RWPE1 (cell line): ENCODE data around the gene KCND3.

Experiments
- CTCF ChIA-PET: fragments of 350-600 bp; sonication (Branson Sonifier 250); formaldehyde crosslinking; extraction: SDS; loops from one replicate; lab custom pipeline; 2021; lab: Yijun Ruan, JAX
- POLR2A ChIA-PET: fragments of 400-600 bp; formaldehyde crosslinking; extraction: SDS; loops from one replicate; lab custom pipeline; 2020; ENCODE audit warnings: antibody characterized with exemption; ENCODE audit not compliant: low non-redundant PET; lab: Yijun Ruan, JAX
- DNase-seq: peaks from one replicate; pipeline ENCODE4 v3.0.0; 2012; ENCODE audit warnings: low spot score
- H3K27ac ChIP-seq: fragments of 450-650 bp; 2 replicates; pipeline ENCODE4 v1.5.1; 2017
- TF ChIP-seq, protein P1 (sequence below): fragments of 450-650 bp; conservative IDR thresholded peaks from 2 replicates; pipeline ENCODE4 v1.5.1; 2017; ENCODE audit warnings: low read depth, mild to moderate bottlenecking

Gene KCND3

DNA sequence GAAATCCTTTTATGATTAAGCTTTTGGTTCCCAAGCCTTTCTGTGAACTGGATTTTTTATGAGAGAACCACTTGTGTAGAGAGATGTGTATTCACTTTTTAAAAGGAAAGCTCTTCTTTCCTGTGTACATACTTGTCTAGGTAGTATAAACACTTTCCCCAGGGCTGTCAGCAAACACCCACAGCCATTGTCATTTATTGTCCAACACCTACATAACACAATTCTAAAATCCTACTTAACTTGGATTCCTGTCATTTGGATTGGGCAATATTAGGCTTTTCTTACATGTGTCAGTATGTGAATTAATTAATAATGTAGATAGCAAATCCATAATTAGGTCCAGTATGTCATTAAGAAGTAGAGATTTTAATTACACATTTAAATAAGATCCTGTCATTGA, 221.4 kb downstream of the KCND3 start:
- ChIA-PET CTCF (interaction anchor here (0.5 to 1.4 kb wide), 5 partner anchors 260 to 590 kb away, joined by 3 read pairs; no protein-coding TSS in a partner anchor), POLR2A (no interaction called here)
- H3K27ac ChIP-seq = no peak overlapping the region
- TF ChIP-seq, protein P1, sequence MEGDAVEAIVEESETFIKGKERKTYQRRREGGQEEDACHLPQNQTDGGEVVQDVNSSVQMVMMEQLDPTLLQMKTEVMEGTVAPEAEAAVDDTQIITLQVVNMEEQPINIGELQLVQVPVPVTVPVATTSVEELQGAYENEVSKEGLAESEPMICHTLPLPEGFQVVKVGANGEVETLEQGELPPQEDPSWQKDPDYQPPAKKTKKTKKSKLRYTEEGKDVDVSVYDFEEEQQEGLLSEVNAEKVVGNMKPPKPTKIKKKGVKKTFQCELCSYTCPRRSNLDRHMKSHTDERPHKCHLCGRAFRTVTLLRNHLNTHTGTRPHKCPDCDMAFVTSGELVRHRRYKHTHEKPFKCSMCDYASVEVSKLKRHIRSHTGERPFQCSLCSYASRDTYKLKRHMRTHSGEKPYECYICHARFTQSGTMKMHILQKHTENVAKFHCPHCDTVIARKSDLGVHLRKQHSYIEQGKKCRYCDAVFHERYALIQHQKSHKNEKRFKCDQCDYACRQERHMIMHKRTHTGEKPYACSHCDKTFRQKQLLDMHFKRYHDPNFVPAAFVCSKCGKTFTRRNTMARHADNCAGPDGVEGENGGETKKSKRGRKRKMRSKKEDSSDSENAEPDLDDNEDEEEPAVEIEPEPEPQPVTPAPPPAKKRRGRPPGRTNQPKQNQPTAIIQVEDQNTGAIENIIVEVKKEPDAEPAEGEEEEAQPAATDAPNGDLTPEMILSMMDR = no peak
- DNase-seq = no peak

DNA sequence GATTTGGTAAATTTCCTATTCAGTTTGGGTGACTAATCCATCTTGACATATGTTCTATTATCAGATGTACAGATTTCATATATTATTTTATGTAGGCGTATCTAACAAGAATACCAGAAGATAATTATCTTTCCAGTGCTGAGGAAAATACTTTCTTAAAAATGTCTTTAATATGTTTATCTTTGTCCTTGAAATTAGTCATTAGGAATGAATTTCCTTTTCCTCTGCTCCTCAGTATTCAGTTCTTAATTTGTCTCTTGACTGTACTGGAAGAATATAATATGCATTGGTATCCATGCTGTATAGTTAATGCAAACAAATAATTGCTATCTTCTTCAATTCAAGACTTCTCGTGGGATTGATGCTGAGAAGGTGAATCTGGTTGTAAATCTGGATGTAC, 227.1 kb downstream of the KCND3 start:
- POLR2A ChIA-PET = no interaction called here
- CTCF ChIA-PET = interaction anchor here (0.7 kb wide), 1 partner anchor 547 kb away, joined by 5 read pairs; no protein-coding TSS in a partner anchor
- TF ChIP-seq, protein P1 = no peak
- H3K27ac ChIP-seq = no peak overlapping the region
- no peak for DNase-seq

DNA sequence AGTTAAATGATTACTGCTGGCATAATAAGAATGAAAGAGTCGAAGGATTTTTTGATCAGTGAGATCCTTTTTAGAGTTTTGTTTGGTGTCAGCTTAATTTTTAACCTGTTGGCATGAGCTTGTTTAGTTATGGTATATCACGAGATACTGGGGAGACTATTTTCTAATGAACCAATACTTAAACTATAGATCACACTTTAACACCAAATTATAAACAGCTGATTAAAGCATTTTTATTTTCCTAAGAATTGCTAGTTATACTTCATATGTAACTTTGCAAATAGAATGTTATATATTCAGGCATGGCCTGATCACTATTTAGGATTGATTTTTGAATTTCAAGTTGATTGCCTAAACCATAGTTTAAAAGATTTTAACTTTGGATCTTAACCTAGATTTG, 227.8 kb downstream of the KCND3 start:
- TF ChIP-seq, protein P1 = no peak
- no peak for DNase-seq
- H3K27ac ChIP-seq = no peak overlapping the region
- CTCF ChIA-PET = interaction anchor here (0.7 kb wide), 1 partner anchor 546 kb away, joined by 5 read pairs; no protein-coding TSS in a partner anchor
- POLR2A ChIA-PET = no interaction called here

DNA sequence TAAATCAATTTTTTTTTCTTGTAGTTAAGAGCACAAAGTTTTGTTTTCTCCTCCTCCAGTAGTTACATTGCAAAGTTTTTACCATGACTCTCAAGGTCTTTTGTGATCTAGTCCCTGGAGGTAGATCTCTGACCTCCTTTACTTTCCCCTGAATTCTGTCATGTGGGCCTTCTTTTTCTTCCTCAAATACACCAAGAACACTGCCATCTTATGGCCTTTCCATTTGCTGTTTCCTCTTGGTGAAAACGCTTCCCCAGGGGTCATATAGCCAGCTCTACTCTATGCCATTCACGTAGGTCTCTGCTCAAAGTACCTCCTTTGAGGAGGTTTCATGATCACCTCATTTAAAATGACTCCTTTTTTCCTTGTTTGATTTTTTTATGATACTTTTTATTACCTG, 231.1 kb downstream of the KCND3 start:
- no peak overlapping the region for H3K27ac ChIP-seq
- TF ChIP-seq, protein P1 = no peak
- ChIA-PET POLR2A (no interaction called here), CTCF (interaction anchor here (0.7 to 1.6 kb wide), 3 partner anchors 250 to 335 kb away, joined by 3 to 5 read pairs (median 3); no protein-coding TSS in a partner anchor)
- DNase-seq = no peak

DNA sequence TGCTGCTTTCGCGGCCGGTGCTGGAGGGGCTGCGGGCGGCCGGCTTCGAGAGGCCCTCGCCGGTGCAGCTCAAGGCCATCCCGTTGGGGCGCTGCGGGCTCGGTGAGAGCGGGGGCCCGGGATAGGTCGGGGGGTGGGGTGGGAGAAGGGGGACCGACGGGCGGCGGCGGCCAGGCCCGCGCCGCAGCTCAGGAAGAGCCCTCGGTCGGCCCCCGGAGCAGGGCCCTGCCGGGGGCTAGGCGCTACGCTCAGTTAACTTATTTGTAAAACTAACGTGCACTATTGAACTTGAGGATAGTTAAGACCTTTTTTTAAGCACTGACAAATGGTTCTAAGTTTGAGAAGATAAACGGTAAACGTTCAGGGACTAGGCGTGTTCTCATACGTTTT, 233.3 kb downstream of the KCND3 start:
- TF ChIP-seq, protein P1 = no peak
- ChIA-PET POLR2A (no interaction called here), CTCF (interaction anchor here (0.8 to 1.4 kb wide), 2 partner anchors 10 to 41 kb away, joined by 3 to 4 read pairs; no protein-coding TSS in a partner anchor)
- peak; percentile 30 for DNase-seq
- peak overlapping the region; percentile 96 for H3K27ac ChIP-seq

DNA sequence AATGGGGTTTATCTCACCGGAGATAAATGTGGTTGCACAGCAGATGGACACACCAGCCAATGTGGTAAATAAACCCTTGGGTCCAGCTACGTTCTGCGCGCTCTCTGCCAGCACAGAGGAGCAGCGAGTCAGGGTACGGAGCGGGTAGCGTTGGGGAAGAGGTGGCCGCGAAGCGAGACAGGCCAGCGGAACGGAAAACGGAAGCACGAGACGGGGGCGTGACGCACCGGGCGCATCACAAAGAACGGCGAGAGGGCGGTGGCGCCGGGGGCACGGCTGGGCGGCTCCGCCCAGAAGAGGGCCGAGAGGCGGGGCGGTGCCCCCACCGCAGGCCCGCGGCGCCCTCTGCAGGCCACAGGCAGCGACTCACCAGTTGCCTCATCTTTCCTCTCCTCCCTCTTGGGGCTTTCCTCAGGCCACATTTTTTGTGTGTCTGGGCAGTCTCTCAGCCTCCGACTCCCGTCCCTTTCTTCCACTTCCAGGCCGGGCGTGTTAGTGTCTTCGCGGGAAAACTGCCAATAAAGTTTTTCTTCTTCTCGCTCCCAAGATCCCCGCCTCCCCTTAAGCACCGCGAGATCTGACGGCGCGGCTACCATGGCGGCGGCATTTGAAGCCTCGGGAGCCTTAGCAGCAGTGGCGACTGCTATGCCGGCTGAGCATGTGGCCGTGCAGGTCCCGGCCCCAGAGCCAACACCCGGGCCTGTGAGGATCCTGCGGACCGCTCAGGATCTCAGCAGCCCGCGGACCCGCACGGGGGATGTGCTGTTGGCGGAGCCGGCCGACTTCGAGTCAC, 233.9 kb downstream of the KCND3 start, which contains the start of gene DDX20:
TSS of gene DDX20 (plus strand) at position 571 of the 793 bp plus-strand sequence. CDS start at position 595, 24 bp downstream.
- CTCF ChIA-PET = interaction anchor here (0.6 to 1.0 kb wide), 4 partner anchors 10 to 65 kb away, joined by 3 to 4 read pairs (median 3); no protein-coding TSS in a partner anchor
- POLR2A ChIA-PET = no interaction called here
- TF ChIP-seq, protein P1 = peak; percentile 92
- peak; percentile 90 for DNase-seq
- peak within 1 kb of the TSS; percentile 96 for H3K27ac ChIP-seq
